ENCODE data around the gene FADS2. TPM values are rescaled to one million over a fixed set of nuclear protein-coding genes. Genes with fewer than 3 reads are reported as not detected.

FADS2 gene
- total RNA-seq, 6 experiments from 2014 or later, result 56.0 to 105 (median 81.1) TPM

- Mint-ChIP-seq H3K4me3 (no peak overlapping the region), H3K4me1 (ENCODE audit: low read depth) (peaks cover 5% of the 10 kb centered on the region; the same call in 1 of the 2 replicates), H3K27me3 (ENCODE audit: insufficient read depth) (peaks cover 3% of the 10 kb centered on the region; the same call in 1 of the 2 replicates), H3K9me3 (no peaks in the 10 kb centered on the region), H3K36me3 (ENCODE audit: low read depth) (no peaks in the 10 kb centered on the region), H3K27ac (no peak overlapping the region)
- no peak for DNase-seq
- TF ChIP-seq CTCF (IDR thresholded peaks at IDR 0.05), result no peak
These were observed 85.0 kb downstream of the FADS2 start for GRCh38 chr11:61912991-61913698.

- peaks cover 5% of the 10 kb centered on the region; the same call in 1 of the 2 replicates for H3K4me1 Mint-ChIP-seq (ENCODE audit: low read depth)
- H3K27me3 Mint-ChIP-seq (ENCODE audit: insufficient read depth), result peaks cover 3% of the 10 kb centered on the region; the same call in 1 of the 2 replicates
- TF ChIP-seq CTCF (IDR thresholded peaks at IDR 0.05), result no peak
- no peak overlapping the region for H3K27ac Mint-ChIP-seq
- DNase-seq, result no peak
- H3K36me3 Mint-ChIP-seq (ENCODE audit: low read depth), result no peaks in the 10 kb centered on the region
- H3K9me3 Mint-ChIP-seq, result no peaks in the 10 kb centered on the region
- no peak overlapping the region for H3K4me3 Mint-ChIP-seq
These were observed 85.7 kb downstream of the FADS2 start for GRCh38 chr11:61913699-61914395.

GRCh38 chr11:61914471-61915171 lies 86.5 kb downstream of the FADS2 start:
- Mint-ChIP-seq H3K4me3 (no peak overlapping the region), H3K9me3 (no peaks in the 10 kb centered on the region), H3K27me3 (ENCODE audit: insufficient read depth) (peaks cover 3% of the 10 kb centered on the region; the same call in 1 of the 2 replicates), H3K4me1 (ENCODE audit: low read depth) (peaks cover 5% of the 10 kb centered on the region; the same call in 1 of the 2 replicates), H3K27ac (no peak overlapping the region), H3K36me3 (ENCODE audit: low read depth) (no peaks in the 10 kb centered on the region)
- TF ChIP-seq CTCF (IDR thresholded peaks at IDR 0.05), result no peak
- DNase-seq, result no peak

- Mint-ChIP-seq H3K36me3 (ENCODE audit: low read depth) (no peaks in the 10 kb centered on the region), H3K27ac (peak overlapping the region; percentile 46; the same call in 1 of the 2 replicates), H3K27me3 (ENCODE audit: insufficient read depth) (peaks cover 3% of the 10 kb centered on the region; the same call in 1 of the 2 replicates), H3K4me3 (peak overlapping the region; percentile 74), H3K9me3 (no peaks in the 10 kb centered on the region), H3K4me1 (ENCODE audit: low read depth) (peaks cover 5% of the 10 kb centered on the region; the same call in 1 of the 2 replicates)
- no peak for TF ChIP-seq CTCF (IDR thresholded peaks at IDR 0.05)
- no peak for DNase-seq
These were observed 88.7 kb downstream of the FADS2 start for GRCh38 chr11:61916737-61917333.

Small RNA genes lying within 50 kb of the gene (microRNA-seq; reads per million reads assigned to microRNA genes)
- gene MIR6746, result 22.4 reads per million, percentile 29 among the genes with 10 or more reads in this experiment

Other genes starting within 250 kb of the FADS2 start
- gene SYT7, start 247.2 kb upstream of the FADS2 start, total RNA-seq (2021; fragmentation: NEBNext Ultra II Directional; extraction: Animal tissue kit (Norgen Biotek cat#: 25700)), result under 1 TPM in 3 of 6 experiments, not detected in 3; 0.05 to 0.21 (median 0.11) TPM
- gene DAGLA, start 147.9 kb upstream of the FADS2 start, total RNA-seq (2021; fragmentation: NEBNext Ultra II Directional; extraction: Animal tissue kit (Norgen Biotek cat#: 25700)), result 1 to 10 TPM; 2.4 to 4.2 (median 3.3) TPM
- gene MYRF, start 75.7 kb upstream of the FADS2 start, total RNA-seq (2021; fragmentation: NEBNext Ultra II Directional; extraction: Animal tissue kit (Norgen Biotek cat#: 25700)), result under 1 TPM; 0.24 to 0.67 (median 0.53) TPM
- gene TMEM258, start 35.7 kb upstream of the FADS2 start, total RNA-seq (2021; fragmentation: NEBNext Ultra II Directional; extraction: Animal tissue kit (Norgen Biotek cat#: 25700)), result 100 to 1,000 TPM; 134 to 173 (median 145) TPM
- gene FEN1, start 35.4 kb upstream of the FADS2 start, total RNA-seq (2021; fragmentation: NEBNext Ultra II Directional; extraction: Animal tissue kit (Norgen Biotek cat#: 25700)), result 10 to 100 TPM; 25.6 to 45.6 (median 37.4) TPM
- 10 to 100 TPM; 25.9 to 39.1 (median 36.4) TPM for gene FADS1, start 11.3 kb upstream of the FADS2 start, total RNA-seq (2021; fragmentation: NEBNext Ultra II Directional; extraction: Animal tissue kit (Norgen Biotek cat#: 25700))
- gene FADS3, start 63.2 kb downstream of the FADS2 start, total RNA-seq (2021; fragmentation: NEBNext Ultra II Directional; extraction: Animal tissue kit (Norgen Biotek cat#: 25700)), result 100 to 1,000 TPM; 126 to 161 (median 137) TPM
- 1 to 10 TPM; 5.3 to 8.8 (median 7.9) TPM for gene RAB3IL1, start 89.3 kb downstream of the FADS2 start, total RNA-seq (2021; fragmentation: NEBNext Ultra II Directional; extraction: Animal tissue kit (Norgen Biotek cat#: 25700))
- 1 to 10 TPM in 5 of 6 experiments, under 1 TPM in 1; 0.92 to 2.0 (median 1.9) TPM for gene BEST1, start 122.1 kb downstream of the FADS2 start, total RNA-seq (2021; fragmentation: NEBNext Ultra II Directional; extraction: Animal tissue kit (Norgen Biotek cat#: 25700))
- gene FTH1, start 139.3 kb downstream of the FADS2 start, total RNA-seq (2021; fragmentation: NEBNext Ultra II Directional; extraction: Animal tissue kit (Norgen Biotek cat#: 25700)), result 1,000 to 10,000 TPM; 2,192 to 2,832 (median 2,637) TPM